Osteocyte (in vitro differentiated cells): ENCODE results near the gene FXN. TPM values are rescaled to one million over a fixed set of nuclear protein-coding genes. Genes with fewer than 3 reads are reported as not detected.
A peak's percentile ranks its signal among the peaks of the same experiment; 100 is the strongest.
"Not testable (repeated sequence)": the region's sequence is repeated elsewhere in the genome, so short reads cannot be mapped to it uniquely, and the experiment has no call there.

Experiments
- DNase-seq: peaks from one replicate; pipeline ENCODE4 v3.0.0; 2021; ENCODE audit warnings: mixed read lengths; ENCODE audit not compliant: unreplicated experiment; ENCODE audit errors: extremely low spot score
- H3K27ac Mint-ChIP-seq: one replicate; pipeline ENCODE4 v1.8.0; 2021; ENCODE audit warnings: mild to moderate bottlenecking, mixed read lengths; ENCODE audit not compliant: unreplicated experiment
- H3K27me3 Mint-ChIP-seq: one replicate; pipeline ENCODE4 v1.8.0; 2021; ENCODE audit warnings: mixed read lengths; ENCODE audit not compliant: unreplicated experiment
- H3K36me3 Mint-ChIP-seq: one replicate; pipeline ENCODE4 v1.8.0; 2021; ENCODE audit warnings: mixed read lengths; ENCODE audit not compliant: unreplicated experiment
- H3K4me1 Mint-ChIP-seq: one replicate; pipeline ENCODE4 v1.8.0; 2021; ENCODE audit warnings: mixed read lengths; ENCODE audit not compliant: unreplicated experiment
- H3K4me3 Mint-ChIP-seq: one replicate; pipeline ENCODE4 v1.8.0; 2021; ENCODE audit warnings: mild to moderate bottlenecking, moderate library complexity, mixed read lengths; ENCODE audit not compliant: unreplicated experiment
- H3K9me3 Mint-ChIP-seq: one replicate; pipeline ENCODE4 v1.8.0; 2021; ENCODE audit warnings: mixed read lengths; ENCODE audit not compliant: unreplicated experiment
- long read RNA-seq: library from polyadenylated mRNA; unstranded; transcript quantifications from one replicate; pipeline ENCODE4 v2.0.0, GENCODE V29; 2021
- total RNA-seq: library from RNA; stranded (reverse); gene quantifications from 2 replicates; pipeline ENCODE4 v1.2.1, GENCODE V29; 2021
- TF ChIP-seq, protein P1 (sequence below): fragments of 200-600 bp; sonication (generic); IDR thresholded peaks from 2 replicates; pipeline ENCODE4 v1.5.0; 2021; ENCODE audit warnings: antibody characterized with exemption, mild to moderate bottlenecking, moderate library complexity

FXN gene
- total RNA-seq, result 9.8 and 11.2 TPM in 2 replicates
- long read RNA-seq, full-length matches to known transcripts, result 13 of 14 reads
- long read RNA-seq, partial matches to known transcripts, result 0 of 14 reads
- long read RNA-seq, other reads (novel, unspliced or antisense), result 1 of 14 reads

DNA sequence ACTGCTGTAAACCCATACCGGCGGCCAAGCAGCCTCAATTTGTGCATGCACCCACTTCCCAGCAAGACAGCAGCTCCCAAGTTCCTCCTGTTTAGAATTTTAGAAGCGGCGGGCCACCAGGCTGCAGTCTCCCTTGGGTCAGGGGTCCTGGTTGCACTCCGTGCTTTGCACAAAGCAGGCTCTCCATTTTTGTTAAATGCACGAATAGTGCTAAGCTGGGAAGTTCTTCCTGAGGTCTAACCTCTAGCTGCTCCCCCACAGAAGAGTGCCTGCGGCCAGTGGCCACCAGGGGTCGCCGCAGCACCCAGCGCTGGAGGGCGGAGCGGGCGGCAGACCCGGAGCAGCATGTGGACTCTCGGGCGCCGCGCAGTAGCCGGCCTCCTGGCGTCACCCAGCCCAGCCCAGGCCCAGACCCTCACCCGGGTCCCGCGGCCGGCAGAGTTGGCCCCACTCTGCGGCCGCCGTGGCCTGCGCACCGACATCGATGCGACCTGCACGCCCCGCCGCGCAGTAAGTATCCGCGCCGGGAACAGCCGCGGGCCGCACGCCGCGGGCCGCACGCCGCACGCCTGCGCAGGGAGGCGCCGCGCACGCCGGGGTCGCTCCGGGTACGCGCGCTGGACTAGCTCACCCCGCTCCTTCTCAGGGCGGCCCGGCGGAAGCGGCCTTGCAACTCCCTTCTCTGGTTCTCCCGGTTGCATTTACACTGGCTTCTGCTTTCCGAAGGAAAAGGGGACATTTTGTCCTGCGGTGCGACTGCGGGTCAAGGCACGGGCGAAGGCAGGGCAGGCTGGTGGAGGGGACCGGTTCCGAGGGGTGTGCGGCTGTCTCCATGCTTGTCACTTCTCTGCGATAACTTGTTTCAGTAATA lies at the start of gene FXN:
FXN (plus strand) TSS at position 315 of the 871 bp plus-strand sequence; CDS start at position 346, 31 bp downstream.
- H3K27ac Mint-ChIP-seq, result peak within 1 kb of the TSS; percentile 67
- H3K36me3 Mint-ChIP-seq, result no peaks in the 10 kb centered on the region
- peak within 1 kb of the TSS; percentile 95 for H3K4me3 Mint-ChIP-seq
- TF ChIP-seq, protein P1, sequence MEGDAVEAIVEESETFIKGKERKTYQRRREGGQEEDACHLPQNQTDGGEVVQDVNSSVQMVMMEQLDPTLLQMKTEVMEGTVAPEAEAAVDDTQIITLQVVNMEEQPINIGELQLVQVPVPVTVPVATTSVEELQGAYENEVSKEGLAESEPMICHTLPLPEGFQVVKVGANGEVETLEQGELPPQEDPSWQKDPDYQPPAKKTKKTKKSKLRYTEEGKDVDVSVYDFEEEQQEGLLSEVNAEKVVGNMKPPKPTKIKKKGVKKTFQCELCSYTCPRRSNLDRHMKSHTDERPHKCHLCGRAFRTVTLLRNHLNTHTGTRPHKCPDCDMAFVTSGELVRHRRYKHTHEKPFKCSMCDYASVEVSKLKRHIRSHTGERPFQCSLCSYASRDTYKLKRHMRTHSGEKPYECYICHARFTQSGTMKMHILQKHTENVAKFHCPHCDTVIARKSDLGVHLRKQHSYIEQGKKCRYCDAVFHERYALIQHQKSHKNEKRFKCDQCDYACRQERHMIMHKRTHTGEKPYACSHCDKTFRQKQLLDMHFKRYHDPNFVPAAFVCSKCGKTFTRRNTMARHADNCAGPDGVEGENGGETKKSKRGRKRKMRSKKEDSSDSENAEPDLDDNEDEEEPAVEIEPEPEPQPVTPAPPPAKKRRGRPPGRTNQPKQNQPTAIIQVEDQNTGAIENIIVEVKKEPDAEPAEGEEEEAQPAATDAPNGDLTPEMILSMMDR, result peak; percentile 100
- H3K27me3 Mint-ChIP-seq, result no peaks in the 10 kb centered on the region
- DNase-seq, result peak; percentile 96
- H3K4me1 Mint-ChIP-seq, result peaks cover 14% of the 10 kb centered on the region
- H3K9me3 Mint-ChIP-seq, result no peaks in the 10 kb centered on the region

DNA sequence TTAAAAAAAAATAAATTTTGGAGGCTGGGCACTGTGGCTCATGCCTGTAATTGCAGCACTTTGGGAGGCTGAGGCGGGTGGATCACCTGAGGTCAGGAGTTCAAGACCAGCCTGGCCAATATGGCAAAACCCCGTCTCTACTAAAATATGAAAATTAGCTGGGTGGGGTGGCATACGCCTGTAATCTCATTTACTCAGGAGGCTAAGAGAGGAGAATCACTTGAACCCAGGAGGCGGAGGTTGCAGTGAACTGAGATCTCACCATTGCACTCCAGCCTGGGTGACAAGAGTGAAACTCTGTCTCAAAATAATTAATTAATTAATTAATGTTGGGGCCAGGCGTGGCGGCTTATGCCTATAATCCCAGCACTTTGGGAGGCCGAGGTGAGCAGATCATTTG lies 48.6 kb upstream of the FXN start:
- H3K4me3 Mint-ChIP-seq, H3K4me1 Mint-ChIP-seq, H3K9me3 Mint-ChIP-seq, H3K27me3 Mint-ChIP-seq, DNase-seq, H3K36me3 Mint-ChIP-seq, H3K27ac Mint-ChIP-seq: not testable (repeated sequence)

DNA sequence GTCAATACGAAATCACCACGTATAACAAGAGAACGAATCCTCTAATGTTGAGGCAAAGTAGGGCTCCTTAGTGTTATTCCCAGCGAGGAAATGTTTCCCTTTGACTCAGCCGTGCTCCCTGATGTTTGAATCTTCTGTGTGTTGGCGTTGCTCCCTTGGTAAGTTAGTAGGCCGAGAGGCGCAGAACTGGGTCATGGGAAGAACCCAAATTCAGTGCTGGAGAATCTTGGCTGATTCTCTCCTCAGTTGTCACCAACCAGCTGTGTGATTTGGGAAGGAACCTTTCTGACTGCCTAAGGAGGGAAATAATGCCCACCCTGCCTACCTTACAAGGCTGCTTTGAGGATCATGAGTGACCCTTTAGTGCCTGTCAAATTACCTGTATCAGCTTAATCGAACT lies 44.1 kb upstream of the FXN start:
- Mint-ChIP-seq H3K27ac (no peak overlapping the region), H3K9me3 (no peaks in the 10 kb centered on the region), H3K27me3 (peaks cover 14% of the 10 kb centered on the region), H3K4me1 (no peaks in the 10 kb centered on the region), H3K4me3 (no peak overlapping the region), H3K36me3 (no peaks in the 10 kb centered on the region)
- no peak for DNase-seq
- TF ChIP-seq, protein P1, result no peak

DNA sequence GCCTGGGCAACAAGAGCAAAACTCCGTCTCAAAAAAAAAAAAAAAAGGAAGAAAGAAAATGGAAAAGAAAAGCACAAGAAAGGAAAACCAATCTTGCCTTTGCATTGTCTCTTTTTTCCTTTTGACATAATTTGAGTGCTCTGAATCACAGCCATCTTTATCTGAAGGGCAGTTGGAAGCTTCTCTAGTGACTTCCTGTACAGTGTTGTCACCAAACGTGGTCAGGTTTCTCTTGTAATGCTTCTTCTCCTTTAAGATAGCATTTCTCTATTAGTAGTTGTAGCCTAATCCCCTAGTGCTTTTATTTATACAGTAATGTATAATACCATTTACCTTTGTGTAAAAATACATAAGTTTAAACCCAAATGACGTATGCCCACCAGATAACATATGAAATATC lies 39.8 kb upstream of the FXN start:
- TF ChIP-seq, protein P1, result no peak
- Mint-ChIP-seq H3K27me3 (peaks cover 37% of the 10 kb centered on the region), H3K4me1 (no peaks in the 10 kb centered on the region), H3K9me3 (no peaks in the 10 kb centered on the region), H3K4me3 (no peak overlapping the region), H3K36me3 (no peaks in the 10 kb centered on the region), H3K27ac (no peak overlapping the region)
- DNase-seq, result no peak

DNA sequence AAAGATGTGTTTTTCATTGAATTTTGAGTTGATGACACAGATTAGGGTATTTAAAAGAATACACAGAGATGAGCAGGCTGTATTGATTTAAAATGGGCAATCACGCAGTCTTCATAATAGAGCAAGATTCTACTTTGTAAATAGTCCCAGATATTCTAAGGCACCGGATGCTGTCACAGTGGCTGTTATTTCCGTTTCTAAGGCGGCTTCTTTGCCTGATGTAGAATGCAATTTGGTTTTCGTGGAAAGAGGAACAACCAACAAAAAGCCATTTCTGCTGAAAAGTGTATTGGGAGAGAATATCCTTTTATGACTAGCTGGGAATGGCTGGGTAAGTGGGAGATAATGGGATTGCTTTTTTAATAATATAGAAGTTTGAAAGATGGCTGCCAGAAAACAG lies 39.1 kb upstream of the FXN start:
- no peak overlapping the region for H3K27ac Mint-ChIP-seq
- H3K9me3 Mint-ChIP-seq, result no peaks in the 10 kb centered on the region
- H3K4me1 Mint-ChIP-seq, result no peaks in the 10 kb centered on the region
- no peak for DNase-seq
- no peak overlapping the region for H3K4me3 Mint-ChIP-seq
- peaks cover 41% of the 10 kb centered on the region for H3K27me3 Mint-ChIP-seq
- H3K36me3 Mint-ChIP-seq, result no peaks in the 10 kb centered on the region
- TF ChIP-seq, protein P1, result no peak
